ENCODE results near the gene TUSC1. TPM values are rescaled to one million over a fixed set of nuclear protein-coding genes. Genes with fewer than 3 reads are reported as not detected.
"Not testable (repeated sequence)": the region's sequence is repeated elsewhere in the genome, so short reads cannot be mapped to it uniquely, and the experiment has no call there.

The TUSC1 gene
- total RNA-seq, 1 experiment from 2014 or later: 15.1 TPM

DNA sequence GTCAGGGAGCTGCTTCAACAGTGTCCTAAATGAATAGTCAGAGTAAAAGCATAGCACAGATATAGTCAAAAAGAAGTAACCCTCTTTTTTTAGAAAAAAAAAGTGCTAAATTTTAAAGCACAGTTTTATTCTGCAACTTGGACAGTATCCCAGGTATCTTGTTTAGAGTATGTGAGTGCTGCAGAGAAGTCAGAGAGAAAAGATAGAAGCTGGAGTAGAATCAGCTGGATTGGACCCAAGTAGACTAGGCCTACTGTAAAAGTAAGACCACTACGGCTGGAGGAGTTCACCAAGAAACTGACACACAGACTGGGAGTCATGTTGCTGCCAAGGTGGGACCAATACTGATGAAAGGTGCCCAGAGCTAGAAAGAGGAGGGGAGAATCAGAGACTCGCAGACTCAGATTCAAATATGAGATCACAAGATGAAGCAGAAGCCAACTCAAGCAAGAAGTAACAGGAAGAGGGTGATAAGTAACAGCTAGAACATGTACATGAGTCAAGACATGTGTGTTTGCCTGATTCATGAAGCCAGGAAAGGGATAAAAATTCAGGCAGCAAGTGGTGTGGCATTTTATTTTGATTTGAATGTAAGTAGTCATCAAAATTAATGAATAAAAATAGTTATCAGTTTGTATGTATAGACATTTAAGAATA lies 25.6 kb upstream of the TUSC1 start:
- H3K4me2 ChIP-seq (ENCODE audit: low read length): no peak overlapping the region

DNA sequence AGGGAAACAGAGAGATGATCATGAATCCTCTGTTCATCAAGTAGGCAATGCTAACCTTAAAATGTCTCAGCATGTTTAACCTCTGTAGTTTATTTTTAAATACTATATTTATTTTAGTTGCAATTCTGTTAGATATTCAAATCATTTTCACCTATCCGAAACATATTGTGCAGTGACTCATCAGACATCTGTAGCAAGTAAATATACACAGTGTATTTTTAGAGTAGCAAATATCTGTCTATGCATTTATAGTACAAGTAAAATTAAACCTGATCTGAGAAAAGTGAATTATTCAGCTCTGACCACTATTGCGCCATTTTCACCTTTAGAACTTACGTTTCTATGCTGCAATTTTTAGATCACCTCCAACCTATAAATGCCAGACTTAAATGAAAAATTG lies 24.3 kb upstream of the TUSC1 start:
- Histone ChIP-seq H3K27ac (ENCODE audit: low read length) (no peak overlapping the region), H3K36me3 (ENCODE audit: low read depth, low read length) (no peaks in the 10 kb centered on the region), H3K79me2 (ENCODE audit: low read length) (no peaks in the 10 kb centered on the region), H3K9me3 (ENCODE audit: low read length) (no peaks in the 10 kb centered on the region), H3K4me2 (ENCODE audit: low read length) (no peak overlapping the region), H2AFZ (ENCODE audit: low read length) (no peak overlapping the region), H3K27me3 (ENCODE audit: low read length) (no peaks in the 10 kb centered on the region), H3F3A (ENCODE audit: low read length, unreplicated experiment) (no peaks in the 10 kb centered on the region), H3K4me3 (ENCODE audit: low read length) (no peak overlapping the region), H3K9ac (ENCODE audit: low read length) (no peak overlapping the region), H3K9me2 (replicated peaks; ENCODE audit: low read length) (no peaks in the 10 kb centered on the region), H4K20me1 (ENCODE audit: low read length) (no peaks in the 10 kb centered on the region), H3K4me1 (ENCODE audit: insufficient read depth, low read length) (peaks cover 6% of the 10 kb centered on the region; the same call in 1 of the 2 replicates)
- no peak for TF ChIP-seq EZH2 (IDR thresholded peaks at IDR 0.05; ENCODE audit: low read length, unreplicated experiment)
- no peak for TF ChIP-seq EZH2phosphoT487 (IDR thresholded peaks at IDR 0.05; ENCODE audit: borderline replicate concordance, low read length)
- TF ChIP-seq, protein P1, sequence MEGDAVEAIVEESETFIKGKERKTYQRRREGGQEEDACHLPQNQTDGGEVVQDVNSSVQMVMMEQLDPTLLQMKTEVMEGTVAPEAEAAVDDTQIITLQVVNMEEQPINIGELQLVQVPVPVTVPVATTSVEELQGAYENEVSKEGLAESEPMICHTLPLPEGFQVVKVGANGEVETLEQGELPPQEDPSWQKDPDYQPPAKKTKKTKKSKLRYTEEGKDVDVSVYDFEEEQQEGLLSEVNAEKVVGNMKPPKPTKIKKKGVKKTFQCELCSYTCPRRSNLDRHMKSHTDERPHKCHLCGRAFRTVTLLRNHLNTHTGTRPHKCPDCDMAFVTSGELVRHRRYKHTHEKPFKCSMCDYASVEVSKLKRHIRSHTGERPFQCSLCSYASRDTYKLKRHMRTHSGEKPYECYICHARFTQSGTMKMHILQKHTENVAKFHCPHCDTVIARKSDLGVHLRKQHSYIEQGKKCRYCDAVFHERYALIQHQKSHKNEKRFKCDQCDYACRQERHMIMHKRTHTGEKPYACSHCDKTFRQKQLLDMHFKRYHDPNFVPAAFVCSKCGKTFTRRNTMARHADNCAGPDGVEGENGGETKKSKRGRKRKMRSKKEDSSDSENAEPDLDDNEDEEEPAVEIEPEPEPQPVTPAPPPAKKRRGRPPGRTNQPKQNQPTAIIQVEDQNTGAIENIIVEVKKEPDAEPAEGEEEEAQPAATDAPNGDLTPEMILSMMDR (conservative IDR thresholded peaks at IDR 0.05; ENCODE audit: low read depth, low read length): no peak
- BruUV-seq (replicated peaks): no TSS peak
- no peak for ATAC-seq
- intact Hi-C loops (cut with micrococcal nuclease): no loop called here
- CTCF ChIA-PET: no interaction called here
- DNase-seq: no peak
- POLR2A ChIA-PET (ENCODE audit: unreplicated experiment): no interaction called here

More for the DNA sequence above, 25.6 kb upstream of the TUSC1 start:
- DNase-seq: no peak
- Histone ChIP-seq H4K20me1 (ENCODE audit: low read length) (no peaks in the 10 kb centered on the region), H3K36me3 (ENCODE audit: low read depth, low read length) (no peaks in the 10 kb centered on the region), H2AFZ (ENCODE audit: low read length) (no peak overlapping the region), H3K9me2 (replicated peaks; ENCODE audit: low read length) (no peaks in the 10 kb centered on the region), H3K4me3 (ENCODE audit: low read length) (no peak overlapping the region), H3K79me2 (ENCODE audit: low read length) (no peaks in the 10 kb centered on the region), H3F3A (ENCODE audit: low read length, unreplicated experiment) (no peaks in the 10 kb centered on the region), H3K27me3 (ENCODE audit: low read length) (0 out of 2 replicates have a peak, but pooled peaks cover 2% of the 10 kb centered on the region), H3K9me3 (ENCODE audit: low read length) (no peaks in the 10 kb centered on the region), H3K4me1 (ENCODE audit: insufficient read depth, low read length) (peaks cover 6% of the 10 kb centered on the region; the same call in 1 of the 2 replicates), H3K9ac (ENCODE audit: low read length) (no peak overlapping the region), H3K27ac (ENCODE audit: low read length) (no peak overlapping the region)
- CTCF ChIA-PET: no interaction called here
- no peak for ATAC-seq
- TF ChIP-seq EZH2 (IDR thresholded peaks at IDR 0.05; ENCODE audit: low read length, unreplicated experiment) (no peak), EZH2phosphoT487 (IDR thresholded peaks at IDR 0.05; ENCODE audit: borderline replicate concordance, low read length) (no peak)
- TF ChIP-seq, protein P1 (conservative IDR thresholded peaks at IDR 0.05; ENCODE audit: low read depth, low read length): no peak
- BruUV-seq (replicated peaks): no TSS peak
- POLR2A ChIA-PET (ENCODE audit: unreplicated experiment): no interaction called here
- intact Hi-C loops (cut with micrococcal nuclease): no loop called here

DNA sequence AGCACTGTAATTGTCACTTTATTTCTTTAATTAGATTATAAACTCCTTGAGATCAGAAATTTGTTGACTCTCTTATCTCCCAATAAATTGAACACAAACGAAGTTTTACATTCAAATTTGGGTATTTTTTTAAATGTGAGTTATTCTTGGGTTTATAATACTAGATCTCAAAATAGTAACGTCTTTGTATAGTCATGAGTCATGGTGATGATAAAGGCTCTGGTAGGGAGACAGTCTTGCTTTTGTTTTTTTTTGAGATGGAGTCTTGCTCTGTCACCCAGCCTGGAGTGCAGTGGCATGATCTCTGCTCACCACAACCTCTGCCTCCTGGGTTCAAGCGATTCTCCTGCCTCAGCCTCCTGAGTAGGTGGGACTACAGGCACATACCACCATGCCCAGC lies 22.7 kb upstream of the TUSC1 start:
- H3K4me1 ChIP-seq (ENCODE audit: insufficient read depth, low read length); H3K9me3 ChIP-seq (ENCODE audit: low read length); POLR2A ChIA-PET (ENCODE audit: unreplicated experiment); H3K27me3 ChIP-seq (ENCODE audit: low read length); H2AFZ ChIP-seq (ENCODE audit: low read length); H3K9me2 ChIP-seq (replicated peaks; ENCODE audit: low read length); H3K79me2 ChIP-seq (ENCODE audit: low read length); H3K27ac ChIP-seq (ENCODE audit: low read length); H3K4me2 ChIP-seq (ENCODE audit: low read length); H3K4me3 ChIP-seq (ENCODE audit: low read length); H3K9ac ChIP-seq (ENCODE audit: low read length); H3F3A ChIP-seq (ENCODE audit: low read length, unreplicated experiment); H3K36me3 ChIP-seq (ENCODE audit: low read depth, low read length); CTCF ChIA-PET; intact Hi-C loops (cut with micrococcal nuclease); BruUV-seq (replicated peaks); H4K20me1 ChIP-seq (ENCODE audit: low read length): not testable (repeated sequence)
- peak; percentile 56 for ATAC-seq
- DNase-seq: peak; percentile 9
